RWPE2 (cell line): ENCODE results near the gene MYO1D.
"Not testable (repeated sequence)": the region's sequence is repeated elsewhere in the genome, so short reads cannot be mapped to it uniquely, and the experiment has no call there.

Experiments used
- ATAC-seq: fragments of 200-7000 bp; cut with Tn5 transposase; 3 replicates; pipeline ENCODE4 v1.9.1; 2021; ENCODE audit warnings: low read depth
- DNase-seq: peaks from one replicate; pipeline ENCODE4 v3.0.0-alpha.2; 2020; ENCODE audit warnings: low spot score
- H3K27ac ChIP-seq: fragments of 450-650 bp; 2 replicates; pipeline ENCODE4 v1.5.1; 2017; ENCODE audit warnings: mild to moderate bottlenecking; ENCODE audit not compliant: poor library complexity, severe bottlenecking
- H3K27me3 ChIP-seq: fragments of 250-450 bp; sonication (Bioruptor Pico); 2 replicates; pipeline ENCODE4 v1.5.1; 2021; ENCODE audit warnings: mild to moderate bottlenecking, moderate library complexity; ENCODE audit not compliant: insufficient read depth, poor library complexity, severe bottlenecking
- H3K36me3 ChIP-seq: fragments of 250-450 bp; sonication (Bioruptor Pico); 2 replicates; pipeline ENCODE4 v1.5.1; 2020; ENCODE audit warnings: low read depth, mild to moderate bottlenecking, moderate library complexity
- H3K4me1 ChIP-seq: fragments of 250-450 bp; sonication (Bioruptor Pico); 2 replicates; pipeline ENCODE4 v1.5.1; 2021; ENCODE audit warnings: mild to moderate bottlenecking, moderate library complexity; ENCODE audit not compliant: insufficient read depth, poor library complexity, severe bottlenecking
- H3K4me3 ChIP-seq: fragments of 250-450 bp; sonication (Bioruptor Pico); 2 replicates; pipeline ENCODE4 v1.5.1; 2021; ENCODE audit warnings: mild to moderate bottlenecking, moderate library complexity; ENCODE audit not compliant: severe bottlenecking
- H3K9me3 ChIP-seq: fragments of 250-450 bp; sonication (Bioruptor Pico); 2 replicates; pipeline ENCODE4 v1.5.1; 2021; ENCODE audit warnings: mild to moderate bottlenecking, moderate library complexity; ENCODE audit not compliant: severe bottlenecking
- TF ChIP-seq, protein P1 (sequence below): fragments of 450-650 bp; IDR thresholded peaks from one replicate; pipeline ENCODE4 v1.5.1; 2017; ENCODE audit warnings: mild to moderate bottlenecking, moderate library complexity; ENCODE audit not compliant: poor library complexity, severe bottlenecking

MYO1D gene

DNA sequence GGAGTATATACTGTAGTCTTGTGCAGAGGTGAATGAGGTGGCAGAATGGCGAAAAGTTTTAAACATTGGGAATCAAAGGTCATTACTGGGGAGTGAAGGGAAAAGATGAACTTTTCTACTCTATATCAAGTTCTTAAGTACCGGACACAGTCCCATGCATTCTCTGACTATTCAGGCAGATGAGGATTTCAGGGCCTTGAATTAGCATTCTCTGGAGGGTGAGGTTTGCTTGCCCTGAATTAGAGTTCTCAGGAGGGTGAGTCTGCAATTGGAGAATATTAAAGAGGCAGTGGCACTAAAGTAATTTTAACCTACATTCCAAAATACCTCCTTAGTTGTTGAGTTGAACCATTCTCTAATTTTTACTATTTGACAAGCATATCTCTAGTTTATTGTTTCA, 423.6 kb downstream of the MYO1D start:
- ATAC-seq: no peak
- Histone ChIP-seq H3K36me3 (peaks cover 91% of the 10 kb centered on the region), H3K4me3 (no peak overlapping the region)

DNA sequence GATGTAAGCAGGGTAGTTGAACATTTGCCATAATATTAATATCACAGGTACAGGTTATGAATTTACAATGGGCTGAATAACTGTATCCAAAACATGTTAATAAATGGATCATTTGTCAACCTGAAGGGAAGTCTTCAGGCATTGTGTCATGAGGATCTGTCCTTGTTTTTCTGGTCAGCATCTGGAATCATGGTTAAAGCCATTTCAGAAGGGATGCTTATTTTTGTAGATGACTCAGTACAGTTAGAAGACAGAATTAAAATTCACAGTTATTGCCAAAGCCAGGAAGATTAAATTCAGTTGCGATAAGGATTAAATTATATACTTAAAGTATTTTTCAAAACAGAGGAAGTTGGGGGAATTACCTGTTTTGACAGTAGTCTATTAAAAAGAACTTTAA, 424.6 kb downstream of the MYO1D start:
- peaks cover 91% of the 10 kb centered on the region for H3K36me3 ChIP-seq
- DNase-seq: no peak
- no peaks in the 10 kb centered on the region for H3K9me3 ChIP-seq
- H3K27ac ChIP-seq: no peak overlapping the region
- no peak overlapping the region for H3K4me3 ChIP-seq
- H3K27me3 ChIP-seq: no peaks in the 10 kb centered on the region
- ATAC-seq: no peak
- no peaks in the 10 kb centered on the region for H3K4me1 ChIP-seq
- TF ChIP-seq, protein P1, sequence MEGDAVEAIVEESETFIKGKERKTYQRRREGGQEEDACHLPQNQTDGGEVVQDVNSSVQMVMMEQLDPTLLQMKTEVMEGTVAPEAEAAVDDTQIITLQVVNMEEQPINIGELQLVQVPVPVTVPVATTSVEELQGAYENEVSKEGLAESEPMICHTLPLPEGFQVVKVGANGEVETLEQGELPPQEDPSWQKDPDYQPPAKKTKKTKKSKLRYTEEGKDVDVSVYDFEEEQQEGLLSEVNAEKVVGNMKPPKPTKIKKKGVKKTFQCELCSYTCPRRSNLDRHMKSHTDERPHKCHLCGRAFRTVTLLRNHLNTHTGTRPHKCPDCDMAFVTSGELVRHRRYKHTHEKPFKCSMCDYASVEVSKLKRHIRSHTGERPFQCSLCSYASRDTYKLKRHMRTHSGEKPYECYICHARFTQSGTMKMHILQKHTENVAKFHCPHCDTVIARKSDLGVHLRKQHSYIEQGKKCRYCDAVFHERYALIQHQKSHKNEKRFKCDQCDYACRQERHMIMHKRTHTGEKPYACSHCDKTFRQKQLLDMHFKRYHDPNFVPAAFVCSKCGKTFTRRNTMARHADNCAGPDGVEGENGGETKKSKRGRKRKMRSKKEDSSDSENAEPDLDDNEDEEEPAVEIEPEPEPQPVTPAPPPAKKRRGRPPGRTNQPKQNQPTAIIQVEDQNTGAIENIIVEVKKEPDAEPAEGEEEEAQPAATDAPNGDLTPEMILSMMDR: no peak

More for the DNA sequence above, 423.6 kb downstream of the MYO1D start:
- DNase-seq: no peak
- Histone ChIP-seq H3K9me3 (no peaks in the 10 kb centered on the region), H3K27me3 (no peaks in the 10 kb centered on the region), H3K4me1 (no peaks in the 10 kb centered on the region), H3K27ac (no peak overlapping the region)
- TF ChIP-seq, protein P1: no peak

DNA sequence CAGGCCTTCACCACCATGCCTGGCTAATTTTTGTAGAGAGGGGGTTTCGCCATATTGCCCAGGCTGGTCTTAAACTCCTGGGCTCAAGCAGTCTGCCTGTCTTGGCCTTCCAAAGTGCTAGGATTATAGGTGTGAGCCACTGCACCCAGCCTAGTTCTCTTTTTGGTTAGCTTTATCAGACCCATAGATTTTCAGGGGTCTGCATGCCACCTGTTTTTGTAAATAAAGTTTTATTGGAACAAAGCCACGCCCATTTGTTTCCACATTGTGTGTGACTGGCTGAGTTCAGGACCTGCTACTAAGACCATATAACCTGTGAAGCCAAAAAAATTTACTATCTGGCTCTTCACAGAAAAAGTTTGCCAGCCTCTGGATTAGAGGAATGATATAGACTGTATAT, 425.0 kb downstream of the MYO1D start:
- Histone ChIP-seq H3K36me3 (peaks cover 91% of the 10 kb centered on the region), H3K27me3 (no peaks in the 10 kb centered on the region), H3K9me3 (no peaks in the 10 kb centered on the region), H3K4me1 (no peaks in the 10 kb centered on the region), H3K27ac (no peak overlapping the region), H3K4me3 (no peak overlapping the region)
- no peak for ATAC-seq
- DNase-seq: no peak
- TF ChIP-seq, protein P1: no peak

DNA sequence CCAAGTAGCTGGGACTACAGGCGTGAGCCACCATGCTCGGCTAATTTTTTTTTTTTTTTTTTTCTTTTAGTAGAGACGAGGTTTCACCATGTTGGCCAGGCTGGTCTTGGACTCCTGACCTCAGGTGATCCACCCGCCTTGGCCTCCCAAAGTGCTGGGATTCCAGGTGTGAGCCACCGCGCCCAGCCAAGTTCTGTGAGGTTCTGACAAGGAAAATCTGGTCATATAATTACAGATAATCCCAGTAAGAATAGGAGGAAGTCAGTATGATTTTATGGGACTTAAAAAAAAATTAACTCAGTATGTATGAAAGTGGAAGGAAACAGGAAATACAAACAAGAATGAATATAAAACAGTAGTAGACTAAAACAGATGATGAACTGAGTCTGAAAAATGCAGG, 426.5 kb downstream of the MYO1D start:
- peaks cover 89% of the 10 kb centered on the region for H3K36me3 ChIP-seq
- H3K27me3 ChIP-seq, H3K4me3 ChIP-seq, H3K4me1 ChIP-seq, H3K27ac ChIP-seq, ATAC-seq, H3K9me3 ChIP-seq, DNase-seq: not testable (repeated sequence)

DNA sequence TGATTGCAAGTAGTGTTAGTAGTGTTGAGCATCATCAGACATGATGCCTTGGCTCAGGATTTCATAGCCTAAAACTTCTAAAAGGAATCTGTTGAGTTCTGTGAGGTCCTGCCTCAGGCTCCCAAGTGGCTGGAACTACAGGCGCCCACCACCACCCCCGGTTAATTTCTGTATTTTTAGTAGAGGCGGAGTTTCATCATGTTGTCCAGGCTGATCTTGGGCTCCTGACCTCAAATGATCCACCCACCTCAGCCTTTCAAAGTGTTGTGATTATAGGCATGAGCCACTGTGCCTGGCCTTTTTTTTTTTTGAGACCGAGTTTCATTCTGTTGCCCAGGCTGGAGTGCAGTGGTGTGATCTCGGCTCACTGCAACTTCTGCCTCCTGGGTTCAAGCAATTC, 427.0 kb downstream of the MYO1D start:
- TF ChIP-seq, protein P1: no peak
- H3K27ac ChIP-seq: no peak overlapping the region
- DNase-seq (no peak), ATAC-seq (no peak)
- no peaks in the 10 kb centered on the region for H3K27me3 ChIP-seq
- H3K36me3 ChIP-seq: peaks cover 86% of the 10 kb centered on the region
- no peak overlapping the region for H3K4me3 ChIP-seq
- no peaks in the 10 kb centered on the region for H3K9me3 ChIP-seq
- H3K4me1 ChIP-seq: peaks cover 7% of the 10 kb centered on the region
